Measurements from ENCODE around the gene ZPBP.

DNA sequence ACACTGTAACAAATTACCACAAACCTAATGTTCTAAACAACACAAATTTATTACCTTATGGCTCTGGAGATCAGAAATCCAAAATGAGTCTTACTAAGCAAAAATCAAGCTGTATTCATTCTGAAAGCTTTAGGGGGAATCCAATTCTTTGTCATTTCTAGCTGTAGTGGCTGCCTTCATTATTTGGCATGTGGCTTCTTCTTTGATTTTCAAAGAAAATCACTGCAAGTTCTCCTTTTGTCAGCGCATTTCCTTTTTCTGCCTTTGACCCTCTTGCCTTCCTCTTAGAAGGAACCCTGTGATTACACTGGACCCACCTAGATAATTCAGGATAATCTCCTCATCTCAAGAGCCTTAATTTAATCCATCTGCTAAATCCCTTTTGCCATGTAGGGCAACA lies 36.9 kb downstream of the ZPBP start:
- TF ChIP-seq, protein P1, sequence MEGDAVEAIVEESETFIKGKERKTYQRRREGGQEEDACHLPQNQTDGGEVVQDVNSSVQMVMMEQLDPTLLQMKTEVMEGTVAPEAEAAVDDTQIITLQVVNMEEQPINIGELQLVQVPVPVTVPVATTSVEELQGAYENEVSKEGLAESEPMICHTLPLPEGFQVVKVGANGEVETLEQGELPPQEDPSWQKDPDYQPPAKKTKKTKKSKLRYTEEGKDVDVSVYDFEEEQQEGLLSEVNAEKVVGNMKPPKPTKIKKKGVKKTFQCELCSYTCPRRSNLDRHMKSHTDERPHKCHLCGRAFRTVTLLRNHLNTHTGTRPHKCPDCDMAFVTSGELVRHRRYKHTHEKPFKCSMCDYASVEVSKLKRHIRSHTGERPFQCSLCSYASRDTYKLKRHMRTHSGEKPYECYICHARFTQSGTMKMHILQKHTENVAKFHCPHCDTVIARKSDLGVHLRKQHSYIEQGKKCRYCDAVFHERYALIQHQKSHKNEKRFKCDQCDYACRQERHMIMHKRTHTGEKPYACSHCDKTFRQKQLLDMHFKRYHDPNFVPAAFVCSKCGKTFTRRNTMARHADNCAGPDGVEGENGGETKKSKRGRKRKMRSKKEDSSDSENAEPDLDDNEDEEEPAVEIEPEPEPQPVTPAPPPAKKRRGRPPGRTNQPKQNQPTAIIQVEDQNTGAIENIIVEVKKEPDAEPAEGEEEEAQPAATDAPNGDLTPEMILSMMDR (conservative IDR thresholded peaks at IDR 0.05), result no peak
- TF ChIP-seq EZH2 (IDR thresholded peaks at IDR 0.05; ENCODE audit: low read depth), result no peak

Measured in PC-9 (cell line).